Measurements from ENCODE around the gene RNF149. TPM values are rescaled to one million over a fixed set of nuclear protein-coding genes. Genes with fewer than 3 reads are reported as not detected.

Gene RNF149
- polyA plus RNA-seq, 10 donors: 24.0 to 48.1 (median 34.1) TPM

DNA sequence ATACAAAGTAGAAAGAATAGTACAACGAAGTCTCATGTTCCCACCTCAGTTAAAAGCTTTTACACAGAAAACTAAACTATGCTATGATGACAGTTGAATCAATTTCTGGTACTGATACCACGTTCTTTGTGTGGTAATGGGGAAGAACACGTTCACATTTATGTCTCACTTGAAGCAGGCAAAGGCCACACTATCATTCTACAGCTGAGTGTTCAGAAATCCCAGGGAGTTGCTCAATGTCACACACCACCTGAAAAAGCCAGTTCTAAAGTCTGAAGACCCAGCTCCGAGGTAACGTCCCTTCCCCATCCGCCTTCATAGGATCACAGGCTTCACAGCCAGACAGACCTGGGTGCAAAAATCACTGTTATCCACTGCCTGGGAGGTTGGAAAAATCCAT, 8.9 kb downstream of the RNF149 start:
- no peak for DNase-seq

- no peak for DNase-seq
These were observed 11.1 kb downstream of the RNF149 start for GRCh38 chr2:101297383-101297782.

GRCh38 chr2:101296371-101296770, 12.1 kb downstream of the RNF149 start:
- no peak for DNase-seq

- DNase-seq: no peak
These were observed 12.6 kb downstream of the RNF149 start for GRCh38 chr2:101295895-101296294.

GRCh38 chr2:101294861-101295260, 13.6 kb downstream of the RNF149 start:
- no peak for DNase-seq

- DNase-seq: no peak
These were observed 15.0 kb downstream of the RNF149 start for GRCh38 chr2:101293544-101293943.

DNA sequence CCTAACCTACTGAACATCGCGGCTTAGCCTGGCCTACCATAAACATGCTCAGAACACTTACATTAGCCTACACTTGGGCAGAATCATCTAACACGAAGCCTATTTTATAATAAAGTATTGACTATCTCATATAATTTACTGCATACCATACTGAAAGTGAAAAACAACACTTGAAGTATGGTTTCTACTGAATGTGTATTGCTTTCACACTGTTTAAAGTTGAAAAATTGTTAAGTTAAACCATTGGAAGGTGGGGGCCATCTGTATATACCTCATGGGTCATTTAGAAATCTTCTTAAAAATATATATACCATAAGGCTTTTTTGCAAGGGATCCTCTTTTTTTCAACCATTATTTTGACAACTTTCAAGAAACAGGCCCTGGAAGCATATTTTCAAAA, 16.5 kb downstream of the RNF149 start:
- no peak for DNase-seq

DNA sequence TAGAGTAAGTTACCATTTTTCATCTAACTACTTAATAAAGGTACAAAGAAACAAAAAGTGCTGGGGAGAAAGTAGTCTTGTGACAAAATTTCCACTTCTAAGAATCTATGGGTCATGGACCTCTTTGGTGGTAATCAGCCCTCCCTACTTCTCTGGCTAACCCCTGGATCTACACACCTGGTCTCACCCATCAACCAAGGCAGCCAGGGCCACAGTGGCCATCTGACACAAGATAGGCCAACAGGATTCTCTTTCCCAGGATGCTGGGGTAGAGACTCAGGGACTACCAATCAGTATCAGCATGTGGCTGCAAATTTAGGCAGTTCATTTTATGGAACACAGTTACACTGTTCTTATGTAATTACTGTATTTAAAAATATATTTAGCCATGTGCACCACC, 17.8 kb downstream of the RNF149 start:
- DNase-seq: no peak

DNA sequence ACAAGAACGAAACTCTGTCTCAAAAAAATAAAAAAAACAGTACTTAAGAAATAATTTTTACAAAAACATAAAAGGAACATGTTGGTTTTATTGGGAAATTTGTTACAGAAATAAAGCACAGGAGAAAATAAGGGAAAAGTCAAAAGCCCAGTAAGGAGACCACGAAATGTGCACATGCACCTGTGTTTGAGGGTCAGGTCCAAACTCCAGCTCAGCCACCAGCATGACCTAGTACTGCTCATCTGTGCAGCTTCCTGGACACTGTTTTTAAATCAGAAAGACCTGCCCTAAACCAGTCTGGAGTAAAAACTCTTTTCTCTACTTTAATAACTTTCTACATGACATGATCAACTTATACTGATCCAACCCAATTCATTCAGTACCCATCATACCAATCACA, 21.2 kb downstream of the RNF149 start:
- no peak for DNase-seq

DNA sequence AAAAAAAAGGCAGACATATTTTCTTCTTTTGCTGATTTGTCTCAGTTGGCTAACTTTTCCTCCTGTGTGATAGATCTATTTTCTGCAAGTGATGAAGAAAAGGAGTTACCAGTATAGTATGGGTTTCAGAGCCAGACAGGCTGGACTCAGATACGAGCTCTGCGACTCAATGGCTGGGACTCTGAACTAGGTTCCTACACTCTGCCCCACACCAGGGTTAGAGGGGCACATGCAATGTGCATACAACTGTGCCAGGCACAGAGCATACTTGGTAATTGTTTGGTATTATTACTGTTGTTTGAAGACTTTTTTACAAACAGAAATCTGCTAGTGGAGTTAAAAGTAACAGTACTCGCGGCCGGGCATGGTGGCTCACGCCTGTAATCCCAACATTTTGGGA, 21.8 kb downstream of the RNF149 start:
- no peak for DNase-seq

- DNase-seq: no peak
These were observed 25.5 kb downstream of the RNF149 start for GRCh38 chr2:101282980-101283379.

GRCh38 chr2:101281482-101281881, 27.0 kb downstream of the RNF149 start:
- DNase-seq: no peak

- DNase-seq: no peak
These were observed 29.6 kb downstream of the RNF149 start for GRCh38 chr2:101278925-101279324.

- no peak for DNase-seq
These were observed 31.4 kb downstream of the RNF149 start for GRCh38 chr2:101277111-101277510.

GRCh38 chr2:101274142-101274541, 34.4 kb downstream of the RNF149 start:
- DNase-seq: no peak

DNA sequence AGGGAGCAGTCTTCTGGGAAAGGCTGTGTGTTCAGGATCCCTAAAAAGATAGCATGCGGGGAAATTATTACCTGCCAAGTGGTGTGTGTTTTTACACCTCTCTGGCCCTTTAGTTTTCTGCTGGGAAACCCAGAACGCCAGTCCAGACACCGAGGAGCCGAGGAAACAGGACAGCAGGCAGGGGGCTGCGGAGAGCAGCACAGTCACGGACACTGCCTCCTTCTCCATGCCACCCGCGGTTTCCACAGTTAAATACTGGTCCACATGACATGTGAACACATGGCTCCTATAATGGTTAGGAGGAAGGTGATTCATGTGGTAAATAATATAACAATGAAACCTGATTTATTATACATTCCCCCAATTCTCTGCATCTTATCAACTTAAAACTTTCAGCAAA, 35.4 kb downstream of the RNF149 start:
- DNase-seq: no peak

DNA sequence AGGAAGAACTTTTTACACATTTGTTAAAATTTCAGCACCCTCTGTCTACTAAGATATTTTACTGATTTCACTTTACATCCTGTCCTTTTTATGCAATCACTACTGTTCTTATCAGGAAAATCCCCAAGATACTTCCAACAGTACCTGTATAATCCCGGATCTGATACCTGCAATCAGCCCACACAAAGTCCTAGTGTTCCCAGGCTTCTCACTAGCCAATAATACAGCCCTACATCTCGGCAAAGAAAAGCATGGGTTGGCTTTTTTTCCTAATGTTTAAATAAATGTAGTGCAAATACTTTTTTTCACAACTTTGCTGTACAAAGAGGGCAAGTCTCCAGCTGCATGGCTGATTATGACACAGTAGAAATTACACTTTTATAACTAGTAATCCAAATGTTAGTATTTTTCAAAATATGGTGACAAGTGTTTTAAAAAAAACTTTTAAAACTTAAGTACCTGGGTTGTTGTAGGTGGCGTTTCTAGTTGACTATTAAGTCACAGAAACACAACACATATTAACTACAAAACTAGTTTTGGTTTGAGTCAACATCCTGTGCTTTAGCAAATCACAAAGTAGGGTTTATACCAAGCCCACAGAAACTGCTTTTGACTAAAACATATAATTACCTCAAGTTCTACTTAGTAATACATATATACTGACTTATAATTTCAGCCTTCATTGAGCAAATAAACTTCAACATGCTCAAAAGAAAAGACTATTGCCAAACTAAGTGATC, 36.3 kb downstream of the RNF149 start:
- no peak for DNase-seq

- DNase-seq: no peak
These were observed 37.7 kb downstream of the RNF149 start for GRCh38 chr2:101270700-101271259.

- DNase-seq: no peak
These were observed 40.5 kb downstream of the RNF149 start for GRCh38 chr2:101267671-101268656.

GRCh38 chr2:101265893-101266499, 42.5 kb downstream of the RNF149 start:
- no peak for DNase-seq

- DNase-seq: no peak
These were observed 44.1 kb downstream of the RNF149 start for GRCh38 chr2:101264360-101264939.

DNA sequence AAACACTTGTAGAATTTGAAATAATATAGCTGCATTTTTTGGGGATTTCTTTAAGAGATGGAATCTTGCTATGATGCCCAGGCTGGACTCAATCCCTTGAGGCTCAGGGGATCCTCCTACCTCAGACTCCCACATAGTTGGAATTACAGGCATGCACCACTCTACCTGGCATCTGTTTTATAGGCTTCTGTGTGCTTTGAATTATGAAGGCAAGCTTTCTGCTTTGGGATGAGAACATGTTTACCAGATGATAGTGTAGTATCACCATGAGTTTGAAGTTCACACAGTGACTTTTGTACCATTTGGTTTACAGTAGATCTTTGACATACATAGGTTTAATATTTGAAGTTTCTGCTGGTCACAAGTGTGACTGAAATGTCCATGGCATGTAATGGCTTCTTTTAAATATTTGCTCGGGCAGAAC, 45.1 kb downstream of the RNF149 start:
- DNase-seq: no peak

Measured in muscle of back (tissue), 11 donors.